UCSD-AML1 (cell line): ENCODE results near the gene SLC12A7.

Source experiments
- DNase-seq: peaks from one replicate; lab custom pipeline; 2025; ENCODE audit not compliant: unreplicated experiment; lab: John Stamatoyannopoulos, UW

The SLC12A7 gene

GRCh38 chr5:1038417-1039209, 73.2 kb downstream of the SLC12A7 start:
- no peak for DNase-seq

GRCh38 chr5:1037671-1038416, 74.0 kb downstream of the SLC12A7 start:
- DNase-seq = no peak

- DNase-seq = no peak
Measured at GRCh38 chr5:1037123-1037670, 74.7 kb downstream of the SLC12A7 start.

- DNase-seq = no peak
Measured at GRCh38 chr5:1036504-1037122, 75.2 kb downstream of the SLC12A7 start.

- no peak for DNase-seq
Measured at GRCh38 chr5:1035421-1036405, 76.2 kb downstream of the SLC12A7 start.

GRCh38 chr5:1034986-1035385, 76.9 kb downstream of the SLC12A7 start:
- DNase-seq = no peak

GRCh38 chr5:1034421-1034905, 77.4 kb downstream of the SLC12A7 start:
- DNase-seq = no peak

GRCh38 chr5:1033606-1034420, 78.0 kb downstream of the SLC12A7 start:
- no peak for DNase-seq

GRCh38 chr5:1033178-1033577, 78.7 kb downstream of the SLC12A7 start:
- no peak for DNase-seq

- no peak for DNase-seq
Measured at GRCh38 chr5:1032551-1033027, 79.3 kb downstream of the SLC12A7 start.

GRCh38 chr5:1032011-1032410, 79.9 kb downstream of the SLC12A7 start:
- DNase-seq = no peak

- DNase-seq = no peak
Measured at GRCh38 chr5:1031306-1031959, 80.4 kb downstream of the SLC12A7 start.

- no peak for DNase-seq
Measured at GRCh38 chr5:1030801-1031271, 81.0 kb downstream of the SLC12A7 start.

- no peak for DNase-seq
Measured at GRCh38 chr5:1029945-1030625, 81.8 kb downstream of the SLC12A7 start.

GRCh38 chr5:1029282-1029944, 82.5 kb downstream of the SLC12A7 start:
- DNase-seq = no peak

GRCh38 chr5:1028481-1029281, 83.2 kb downstream of the SLC12A7 start:
- DNase-seq = no peak
